Peyer's patch (tissue), 4 donors: Measurements from ENCODE around the gene MAPKAPK3. TPM values are rescaled to one million over a fixed set of nuclear protein-coding genes. Genes with fewer than 3 reads are reported as not detected.
"Not testable (repeated sequence)": the region's sequence is repeated elsewhere in the genome, so short reads cannot be mapped to it uniquely, and the experiment has no call there.

ENCODE experiments used
- DNase-seq, 3 donors: peaks; one replicate each; pipeline ENCODE4 v3.0.0-alpha.2; 2017 to 2019
- H3K27ac ChIP-seq, 4 donors: fragments of 200-600 bp; sonication (generic); one replicate each; pipeline ENCODE4 v1.5.1; 2016 to 2019
- H3K27me3 ChIP-seq, 2 donors: fragments of 200-600 bp; sonication (generic); one replicate each; pipeline ENCODE4 v1.5.1; 2019
- H3K36me3 ChIP-seq, 3 donors: fragments of 200-600 bp; sonication (generic); one replicate each; pipeline ENCODE4 v1.5.1; 2016 to 2019
- H3K4me1 ChIP-seq, 4 donors: fragments of 200-600 bp; sonication (generic); one replicate each; pipeline ENCODE4 v1.5.1; 2016 to 2019
- H3K4me3 ChIP-seq, 4 donors: fragments of 200-600 bp; sonication (generic); 1 replicate in 3 of 4; 2 replicates in 1 of 4; pipeline ENCODE4 v1.5.1; 2016 to 2019; ENCODE audit warnings: mild to moderate bottlenecking in 1 of 4
- H3K9me3 ChIP-seq, 4 donors: fragments of 200-600 bp; sonication (generic); one replicate each; pipeline ENCODE4 v1.5.1; 2016 to 2019; ENCODE audit warnings: mild to moderate bottlenecking in 1 of 4
- POLR2A ChIP-seq, 2 donors: fragments of 450-650 bp; IDR thresholded peaks; one replicate each; pipeline ENCODE4 v1.5.1; 2017; ENCODE audit warnings: antibody characterized with exemption in 2 of 2, mild to moderate bottlenecking in 2 of 2, moderate library complexity in 2 of 2
- total RNA-seq, 4 donors: library from RNA; depleted of rRNA; stranded (reverse); fragments of >200 nt; gene quantifications; one replicate each; pipeline ENCODE4 v1.1.0, GENCODE V29; 2016
- TF ChIP-seq, protein P1 (sequence below), 6 experiments: fragments of 450-650 bp in 4 of 6; fragments of 200-600 bp in 2 of 6; sonication (generic) in 1 of 6; IDR thresholded peaks; one replicate each; pipeline ENCODE4 v1.5.1; 2017 to 2019; ENCODE audit warnings: antibody characterized with exemption in 6 of 6, mild to moderate bottlenecking in 3 of 6, moderate library complexity in 1 of 6

Gene MAPKAPK3
- total RNA-seq, 4 donors from 2014 or later, result 25.6 to 44.0 (median 30.0) TPM

DNA sequence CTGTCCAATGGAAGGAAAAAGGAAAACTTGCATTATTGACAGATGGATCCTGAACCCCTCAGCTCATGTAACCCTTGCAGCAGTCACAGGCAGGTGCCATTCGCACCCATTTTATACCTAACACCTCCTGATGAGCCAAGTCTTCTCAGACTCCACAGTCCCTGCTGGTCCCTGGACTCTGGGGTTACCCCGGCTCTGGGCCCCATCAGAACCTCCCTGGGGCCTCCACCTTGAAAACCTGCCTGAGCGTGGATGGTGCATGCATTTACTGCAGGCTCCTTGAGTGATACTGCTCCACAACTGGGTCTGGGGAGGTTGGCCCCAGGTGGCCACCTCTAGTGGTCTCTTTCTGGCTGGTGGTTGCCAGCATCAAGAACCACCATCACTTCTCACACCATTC lies 41.9 kb downstream of the MAPKAPK3 start:
- H3K36me3 ChIP-seq, result no peaks in the 10 kb centered on the region
- no peak overlapping the region for H3K27ac ChIP-seq
- H3K9me3 ChIP-seq, result no peaks in the 10 kb centered on the region
- no peaks in the 10 kb centered on the region for H3K4me1 ChIP-seq
- H3K27me3 ChIP-seq, result no peaks in the 10 kb centered on the region
- peak in 2 of 3 donors; percentile 28 to 37 for DNase-seq
- no peak overlapping the region for H3K4me3 ChIP-seq
- TF ChIP-seq, protein P1, sequence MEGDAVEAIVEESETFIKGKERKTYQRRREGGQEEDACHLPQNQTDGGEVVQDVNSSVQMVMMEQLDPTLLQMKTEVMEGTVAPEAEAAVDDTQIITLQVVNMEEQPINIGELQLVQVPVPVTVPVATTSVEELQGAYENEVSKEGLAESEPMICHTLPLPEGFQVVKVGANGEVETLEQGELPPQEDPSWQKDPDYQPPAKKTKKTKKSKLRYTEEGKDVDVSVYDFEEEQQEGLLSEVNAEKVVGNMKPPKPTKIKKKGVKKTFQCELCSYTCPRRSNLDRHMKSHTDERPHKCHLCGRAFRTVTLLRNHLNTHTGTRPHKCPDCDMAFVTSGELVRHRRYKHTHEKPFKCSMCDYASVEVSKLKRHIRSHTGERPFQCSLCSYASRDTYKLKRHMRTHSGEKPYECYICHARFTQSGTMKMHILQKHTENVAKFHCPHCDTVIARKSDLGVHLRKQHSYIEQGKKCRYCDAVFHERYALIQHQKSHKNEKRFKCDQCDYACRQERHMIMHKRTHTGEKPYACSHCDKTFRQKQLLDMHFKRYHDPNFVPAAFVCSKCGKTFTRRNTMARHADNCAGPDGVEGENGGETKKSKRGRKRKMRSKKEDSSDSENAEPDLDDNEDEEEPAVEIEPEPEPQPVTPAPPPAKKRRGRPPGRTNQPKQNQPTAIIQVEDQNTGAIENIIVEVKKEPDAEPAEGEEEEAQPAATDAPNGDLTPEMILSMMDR (IDR thresholded peaks at IDR 0.05), result no peak
- no peak for TF ChIP-seq POLR2A (IDR thresholded peaks at IDR 0.05)

DNA sequence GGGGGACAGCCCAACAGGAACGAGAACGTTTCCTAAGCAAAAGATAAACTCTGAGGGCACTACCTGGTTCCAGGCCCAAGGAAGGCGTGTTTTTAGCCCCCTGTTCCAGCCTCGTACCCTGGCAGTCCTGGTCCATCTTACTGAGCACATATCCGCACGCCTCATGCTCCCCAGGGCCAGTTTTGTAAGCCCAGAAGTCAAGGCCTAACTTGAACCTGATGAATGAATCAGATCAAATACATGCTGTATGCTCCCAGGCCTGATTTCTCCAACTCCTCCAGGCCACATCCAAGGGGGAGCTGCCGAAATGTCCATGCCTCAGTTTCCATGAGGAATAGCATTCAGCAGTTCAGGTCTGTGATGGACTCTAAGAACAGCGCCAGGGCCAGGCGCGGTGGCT lies 43.4 kb downstream of the MAPKAPK3 start:
- H3K36me3 ChIP-seq, result no peaks in the 10 kb centered on the region
- DNase-seq, result peak in 2 of 3 donors; percentile 9 to 11

DNA sequence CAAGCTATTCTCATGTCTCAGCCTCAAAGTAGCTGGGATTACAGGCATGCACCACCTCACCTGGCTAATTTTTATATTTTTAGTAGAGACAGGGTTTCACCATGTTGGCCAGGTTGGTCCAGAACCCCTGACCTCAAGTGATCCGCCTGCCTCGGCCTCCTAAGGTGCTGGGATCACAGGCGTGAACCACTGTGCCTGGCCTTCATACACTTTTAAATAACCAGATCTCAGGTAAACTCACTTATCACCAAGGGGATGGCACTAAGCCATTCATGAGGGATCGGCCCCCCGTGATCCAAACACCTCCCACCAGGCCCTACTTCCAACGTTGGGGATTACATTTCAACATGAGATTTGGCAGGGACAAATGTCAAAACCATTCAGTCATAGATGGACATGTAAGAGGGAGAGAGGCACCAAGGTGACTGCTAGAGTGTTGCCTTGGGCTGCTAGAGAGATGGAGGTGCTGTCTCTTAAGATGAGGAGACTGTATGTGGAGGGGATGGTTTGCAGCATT lies 44.4 kb downstream of the MAPKAPK3 start:
- no peaks in the 10 kb centered on the region for H3K9me3 ChIP-seq
- no peaks in the 10 kb centered on the region for H3K27me3 ChIP-seq
- H3K4me3 ChIP-seq, result no peak overlapping the region
- H3K4me1 ChIP-seq, result no peaks in the 10 kb centered on the region
- TF ChIP-seq, protein P1 (IDR thresholded peaks at IDR 0.05), result no peak
- TF ChIP-seq POLR2A (IDR thresholded peaks at IDR 0.05), result no peak
- DNase-seq, result peak in 2 of 3 donors; percentile 10 to 17
- H3K36me3 ChIP-seq, result no peaks in the 10 kb centered on the region
- no peak overlapping the region for H3K27ac ChIP-seq

More for the DNA sequence above, 43.4 kb downstream of the MAPKAPK3 start:
- Histone ChIP-seq H3K9me3 (no peaks in the 10 kb centered on the region), H3K27ac (no peak overlapping the region), H3K4me3 (no peak overlapping the region), H3K4me1 (no peaks in the 10 kb centered on the region), H3K27me3 (no peaks in the 10 kb centered on the region)
- TF ChIP-seq, protein P1 (IDR thresholded peaks at IDR 0.05), result no peak
- TF ChIP-seq POLR2A (IDR thresholded peaks at IDR 0.05), result no peak

DNA sequence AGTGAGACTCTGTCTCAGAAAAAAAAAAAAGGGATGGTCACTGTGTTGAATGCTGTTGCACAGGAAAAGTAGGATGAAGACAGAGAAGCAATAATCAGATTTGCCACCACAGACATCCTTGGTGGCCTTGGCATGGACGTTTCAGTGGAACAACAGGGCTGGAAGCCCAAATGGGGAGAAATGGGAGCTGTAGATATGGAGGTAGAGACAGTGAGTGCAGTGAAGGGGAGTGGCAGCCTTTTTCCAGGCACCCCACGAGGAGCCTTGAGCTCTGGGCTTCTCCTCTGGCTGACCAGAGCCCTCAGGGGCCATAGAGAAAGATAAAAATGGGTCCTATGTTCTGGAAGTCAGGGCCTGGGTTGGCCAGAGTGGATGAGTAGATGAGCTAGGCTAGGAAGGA lies 45.5 kb downstream of the MAPKAPK3 start:
- DNase-seq, result peak in 2 of 3 donors; percentile 5 to 15
- H3K9me3 ChIP-seq, result no peaks in the 10 kb centered on the region
- H3K4me1 ChIP-seq, result no peaks in the 10 kb centered on the region
- no peak for TF ChIP-seq POLR2A (IDR thresholded peaks at IDR 0.05)
- TF ChIP-seq, protein P1 (IDR thresholded peaks at IDR 0.05), result no peak
- H3K4me3 ChIP-seq, result no peak overlapping the region
- no peaks in the 10 kb centered on the region for H3K36me3 ChIP-seq
- no peak overlapping the region for H3K27ac ChIP-seq
- H3K27me3 ChIP-seq, result no peaks in the 10 kb centered on the region

DNA sequence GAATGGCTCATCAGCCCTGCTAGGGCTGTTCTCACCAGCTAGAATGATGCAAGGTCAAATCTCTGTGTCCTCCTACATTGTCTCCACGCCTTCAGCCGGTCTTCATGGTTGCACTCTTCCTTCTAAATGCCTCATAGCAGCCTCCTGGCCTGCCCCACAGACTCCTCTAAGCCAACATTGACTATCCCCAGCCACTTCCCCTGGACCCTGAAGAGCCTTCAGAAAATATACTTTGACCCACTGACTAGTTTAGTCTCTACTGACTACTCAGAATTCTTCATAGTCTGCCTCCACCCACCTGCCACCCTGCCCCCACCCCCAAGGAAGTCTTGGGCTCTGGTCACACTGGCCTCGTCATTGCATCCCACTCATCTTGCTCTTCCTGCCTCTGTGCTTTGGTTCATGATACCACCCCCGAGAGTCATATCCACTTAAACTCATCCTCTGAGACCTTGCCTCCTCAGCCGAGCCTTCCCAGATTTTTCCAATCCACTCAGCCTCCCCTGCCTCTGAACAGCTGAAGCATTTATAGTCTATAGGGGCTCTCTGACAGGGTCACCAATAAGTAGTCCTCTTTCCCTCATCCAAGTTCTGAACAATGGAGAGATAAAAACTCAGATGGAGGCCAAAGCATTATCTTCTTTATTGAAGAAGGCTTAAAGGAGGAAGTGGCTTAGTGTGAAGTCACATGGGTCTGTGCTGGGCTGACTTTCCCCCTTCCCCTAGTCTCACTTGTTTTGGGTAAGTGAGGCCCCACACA lies 48.3 kb downstream of the MAPKAPK3 start:
- TF ChIP-seq, protein P1 (IDR thresholded peaks at IDR 0.05), result no peak
- TF ChIP-seq POLR2A (IDR thresholded peaks at IDR 0.05), result no peak
- Histone ChIP-seq H3K36me3 (no peaks in the 10 kb centered on the region), H3K9me3 (no peaks in the 10 kb centered on the region), H3K4me3 (no peak overlapping the region), H3K4me1 (no peaks in the 10 kb centered on the region), H3K27ac (no peak overlapping the region), H3K27me3 (no peaks in the 10 kb centered on the region)
- peak in 1 of 3 donors; percentile 24 for DNase-seq

DNA sequence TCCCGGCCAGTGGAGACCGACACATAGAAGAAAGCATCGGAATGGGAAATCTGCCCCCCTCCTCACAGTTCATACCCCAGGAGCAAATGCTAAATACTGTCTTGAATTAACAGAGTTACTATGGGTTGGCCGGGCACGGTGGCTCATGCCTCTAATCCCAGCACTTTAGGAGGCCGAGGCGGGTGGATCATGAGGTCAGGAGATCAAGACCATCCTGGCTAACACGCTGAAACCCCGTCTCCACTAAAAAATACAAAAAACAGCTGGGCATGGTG lies 48.8 kb downstream of the MAPKAPK3 start:
- H3K27ac ChIP-seq, H3K9me3 ChIP-seq, H3K4me1 ChIP-seq, H3K36me3 ChIP-seq, H3K27me3 ChIP-seq, H3K4me3 ChIP-seq: not testable (repeated sequence)
- peak in 1 of 3 donors; percentile 28 for DNase-seq
